Subcutaneous adipose tissue (tissue), 4 donors: ENCODE data around the gene MND1. TPM values are rescaled to one million over a fixed set of nuclear protein-coding genes. Genes with fewer than 3 reads are reported as not detected.

Experiments
- total RNA-seq, 4 donors: library from RNA; depleted of rRNA; stranded (reverse); fragments of >200 nt; gene quantifications; one replicate each; pipeline ENCODE4 v1.1.0, GENCODE V29; 2016
- TF ChIP-seq, protein P1 (sequence below): fragments of 450-650 bp; IDR thresholded peaks from one replicate; pipeline ENCODE4 v1.5.1; 2016; ENCODE audit warnings: low read depth, mild to moderate bottlenecking, control low read depth, antibody characterized with exemption, moderate library complexity

Gene MND1
- total RNA-seq, 4 donors from 2014 or later, result 1.9 to 2.1 TPM; not detected in 2

DNA sequence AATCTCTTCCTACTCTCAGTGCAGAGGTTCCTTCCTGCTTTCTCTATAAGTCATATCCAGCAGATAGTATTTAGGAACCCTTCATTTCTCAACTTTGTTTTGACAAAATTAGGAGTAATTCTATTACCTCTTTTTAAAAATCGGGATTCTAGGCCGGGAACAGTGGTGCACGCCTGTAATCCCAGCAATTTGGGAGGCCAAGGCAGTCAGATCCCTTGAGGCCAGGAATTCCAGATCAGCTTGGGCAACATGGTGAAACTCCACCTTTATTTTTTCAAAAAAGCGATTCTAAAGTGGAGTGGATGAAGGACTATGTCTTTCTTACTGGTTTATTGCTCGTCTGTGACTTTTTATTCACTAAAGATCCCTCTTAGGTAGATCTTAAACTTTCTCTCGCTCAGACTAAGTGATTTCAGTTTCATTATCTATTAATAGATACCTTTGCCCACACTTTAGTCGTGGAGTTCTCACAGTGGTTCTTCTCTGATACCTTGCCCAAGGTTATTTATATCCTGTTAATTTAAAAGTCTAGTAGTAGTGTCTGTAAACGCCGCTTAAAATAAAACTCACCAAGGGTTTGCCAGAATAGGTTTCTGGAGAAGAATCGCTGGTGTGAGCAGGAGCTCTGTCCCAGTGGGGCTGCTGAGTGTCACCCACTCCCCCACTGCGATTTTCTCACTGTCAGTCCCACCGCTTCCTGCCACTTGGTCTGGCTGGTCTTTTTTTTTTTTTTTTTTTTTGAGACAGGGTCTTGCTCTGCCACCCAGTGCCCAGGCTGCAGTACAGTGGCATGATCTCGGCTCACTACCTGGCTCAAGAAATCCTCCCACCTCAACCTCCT lies 94.6 kb downstream of the MND1 start:
- TF ChIP-seq, protein P1, sequence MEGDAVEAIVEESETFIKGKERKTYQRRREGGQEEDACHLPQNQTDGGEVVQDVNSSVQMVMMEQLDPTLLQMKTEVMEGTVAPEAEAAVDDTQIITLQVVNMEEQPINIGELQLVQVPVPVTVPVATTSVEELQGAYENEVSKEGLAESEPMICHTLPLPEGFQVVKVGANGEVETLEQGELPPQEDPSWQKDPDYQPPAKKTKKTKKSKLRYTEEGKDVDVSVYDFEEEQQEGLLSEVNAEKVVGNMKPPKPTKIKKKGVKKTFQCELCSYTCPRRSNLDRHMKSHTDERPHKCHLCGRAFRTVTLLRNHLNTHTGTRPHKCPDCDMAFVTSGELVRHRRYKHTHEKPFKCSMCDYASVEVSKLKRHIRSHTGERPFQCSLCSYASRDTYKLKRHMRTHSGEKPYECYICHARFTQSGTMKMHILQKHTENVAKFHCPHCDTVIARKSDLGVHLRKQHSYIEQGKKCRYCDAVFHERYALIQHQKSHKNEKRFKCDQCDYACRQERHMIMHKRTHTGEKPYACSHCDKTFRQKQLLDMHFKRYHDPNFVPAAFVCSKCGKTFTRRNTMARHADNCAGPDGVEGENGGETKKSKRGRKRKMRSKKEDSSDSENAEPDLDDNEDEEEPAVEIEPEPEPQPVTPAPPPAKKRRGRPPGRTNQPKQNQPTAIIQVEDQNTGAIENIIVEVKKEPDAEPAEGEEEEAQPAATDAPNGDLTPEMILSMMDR, result no peak

DNA sequence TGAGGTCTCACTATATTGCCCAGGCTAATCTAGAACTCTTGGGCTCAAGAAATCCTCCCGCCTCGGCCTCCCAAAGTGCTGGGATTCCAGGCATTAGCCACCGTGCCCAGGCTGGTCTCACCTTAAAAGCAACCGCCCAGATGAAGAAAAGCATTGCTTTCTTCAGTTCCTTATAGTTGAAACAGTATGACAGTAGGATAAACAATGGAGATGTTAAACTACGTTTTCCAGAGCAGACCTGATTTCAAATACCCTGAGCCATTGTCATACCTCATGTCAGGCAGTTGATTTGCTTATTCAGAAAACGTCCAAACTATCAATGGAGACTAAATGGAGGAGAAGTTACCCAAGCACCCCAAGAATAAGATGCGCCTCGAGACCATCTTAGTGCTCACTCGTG lies 95.3 kb downstream of the MND1 start:
- TF ChIP-seq, protein P1, result no peak

DNA sequence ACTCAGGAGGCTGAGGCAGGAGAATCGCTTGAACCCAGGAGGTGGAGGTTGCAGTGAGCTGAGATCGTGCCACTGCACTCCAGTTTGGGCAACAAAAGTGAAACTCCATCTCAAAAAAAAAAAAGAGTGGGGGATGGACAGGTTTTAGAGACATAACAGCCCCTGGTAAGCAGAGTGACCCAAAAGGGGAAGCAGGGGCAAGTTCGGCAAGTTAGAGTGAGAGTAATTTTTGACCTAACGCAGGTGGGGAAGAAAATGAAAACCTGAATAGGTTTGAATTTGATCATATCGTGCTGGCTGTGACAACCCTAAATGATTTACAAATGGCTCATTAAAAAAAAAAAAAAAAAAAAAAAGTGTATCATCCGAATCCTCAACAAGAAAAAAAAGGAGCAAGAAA lies 96.0 kb downstream of the MND1 start:
- TF ChIP-seq, protein P1, result no peak

DNA sequence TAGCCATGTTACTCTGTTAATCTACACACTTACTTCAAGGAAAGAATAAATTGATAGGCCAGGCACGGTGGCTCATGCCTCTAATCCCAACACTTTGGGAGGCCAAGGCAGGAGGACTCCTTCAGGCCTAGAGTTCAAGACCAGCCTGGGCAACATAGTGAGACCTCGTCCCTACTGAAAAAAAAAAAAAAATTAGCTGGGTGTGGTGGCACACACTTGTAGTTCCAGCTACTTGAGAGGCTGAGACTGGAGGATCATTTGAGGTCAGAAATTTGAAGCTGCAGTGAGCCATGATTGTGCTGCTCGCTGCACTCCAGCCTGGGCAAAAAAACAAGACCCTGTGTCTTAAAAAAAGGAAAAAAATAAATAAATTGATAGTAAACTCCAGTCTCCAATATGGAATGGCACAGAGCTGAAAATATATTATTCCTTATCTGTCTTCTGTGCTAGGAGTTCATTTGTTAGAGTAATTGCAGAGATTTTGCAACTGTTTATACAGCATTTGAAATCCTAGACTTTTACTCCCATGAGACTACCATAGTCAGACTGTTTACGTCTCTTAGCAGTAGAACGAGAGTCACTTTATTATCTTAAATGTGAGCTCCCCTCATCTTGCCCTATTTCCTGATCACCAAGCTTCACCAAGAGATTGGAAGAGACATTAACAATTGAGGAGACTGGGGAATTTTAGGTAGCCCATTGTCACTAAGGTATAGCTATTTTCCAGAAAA lies 102.9 kb downstream of the MND1 start:
- TF ChIP-seq, protein P1, result no peak

DNA sequence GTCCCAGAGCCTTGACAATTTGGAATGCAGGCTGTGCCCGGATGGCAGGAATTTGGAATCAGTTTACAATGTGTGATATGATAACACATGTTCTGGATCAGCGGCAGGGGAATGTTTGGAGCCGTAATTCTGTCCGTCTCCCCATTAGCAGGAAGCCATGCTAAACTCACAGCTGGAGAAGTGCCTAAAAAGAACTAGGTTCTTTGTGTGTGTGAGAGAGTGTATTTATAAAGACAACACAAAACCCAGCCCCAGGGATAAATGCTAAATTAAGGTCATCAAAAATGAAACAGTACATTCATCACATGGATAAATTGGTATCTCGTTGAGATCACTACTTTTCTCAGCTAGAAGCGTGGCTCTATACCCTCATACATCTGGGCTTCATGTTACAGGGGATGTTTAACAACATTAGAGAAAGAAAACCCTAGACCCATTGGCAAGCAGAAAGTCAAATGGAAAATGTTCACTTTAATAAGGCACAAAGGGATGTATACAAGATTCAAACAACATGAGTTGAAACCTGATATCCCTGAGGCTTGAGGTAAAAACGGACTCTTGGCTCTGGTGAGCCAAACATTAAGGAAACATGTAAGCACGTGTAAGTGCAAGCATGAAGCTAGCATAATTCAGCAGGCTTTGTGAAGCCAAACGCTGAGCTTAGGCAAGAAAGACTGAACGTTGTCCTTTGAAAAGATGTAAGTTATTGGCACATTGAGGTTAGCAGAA lies 103.7 kb downstream of the MND1 start:
- TF ChIP-seq, protein P1, result no peak

DNA sequence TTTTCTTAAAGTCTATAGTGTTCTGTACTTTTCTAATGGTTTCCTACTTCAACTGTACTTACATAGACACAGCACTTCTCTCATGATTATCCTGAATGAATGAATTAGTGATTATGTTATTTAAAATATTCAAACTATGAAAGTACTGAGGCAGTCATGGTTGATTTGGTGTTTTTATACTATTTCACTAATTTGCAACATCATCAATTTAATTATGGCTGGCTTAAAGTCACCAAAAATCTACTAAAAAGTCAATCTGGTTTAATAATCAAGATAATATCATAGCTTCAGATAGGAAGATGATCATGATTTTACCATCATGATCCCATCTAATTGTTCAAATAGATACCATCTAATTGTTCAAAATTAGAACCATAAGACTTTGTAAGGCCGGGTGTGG lies 104.8 kb downstream of the MND1 start:
- TF ChIP-seq, protein P1, result no peak

DNA sequence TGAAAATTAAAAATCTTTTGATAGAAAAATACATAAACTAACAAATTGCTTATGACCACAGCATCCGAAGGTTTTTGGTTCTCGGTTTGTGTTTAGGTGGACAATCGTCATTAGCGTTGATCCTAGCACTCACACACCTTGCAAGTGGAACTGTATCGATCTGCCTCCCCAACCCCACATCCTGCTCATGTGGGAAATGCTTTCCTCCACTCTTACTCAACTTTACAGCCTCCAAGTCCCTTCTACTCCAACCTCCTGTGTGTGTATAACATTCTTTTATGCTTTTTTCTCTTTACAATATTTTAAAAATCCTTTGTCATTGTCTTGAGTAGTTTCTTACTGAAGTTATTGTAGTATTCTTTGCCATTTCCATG lies 106.0 kb downstream of the MND1 start:
- TF ChIP-seq, protein P1, result no peak
